ENCODE data around the gene APMAP. TPM values are rescaled to one million over a fixed set of nuclear protein-coding genes. Genes with fewer than 3 reads are reported as not detected.

Gene APMAP
- total RNA-seq, 2 experiments from 2014 or later, result 27.7 to 28.0 TPM

DNA sequence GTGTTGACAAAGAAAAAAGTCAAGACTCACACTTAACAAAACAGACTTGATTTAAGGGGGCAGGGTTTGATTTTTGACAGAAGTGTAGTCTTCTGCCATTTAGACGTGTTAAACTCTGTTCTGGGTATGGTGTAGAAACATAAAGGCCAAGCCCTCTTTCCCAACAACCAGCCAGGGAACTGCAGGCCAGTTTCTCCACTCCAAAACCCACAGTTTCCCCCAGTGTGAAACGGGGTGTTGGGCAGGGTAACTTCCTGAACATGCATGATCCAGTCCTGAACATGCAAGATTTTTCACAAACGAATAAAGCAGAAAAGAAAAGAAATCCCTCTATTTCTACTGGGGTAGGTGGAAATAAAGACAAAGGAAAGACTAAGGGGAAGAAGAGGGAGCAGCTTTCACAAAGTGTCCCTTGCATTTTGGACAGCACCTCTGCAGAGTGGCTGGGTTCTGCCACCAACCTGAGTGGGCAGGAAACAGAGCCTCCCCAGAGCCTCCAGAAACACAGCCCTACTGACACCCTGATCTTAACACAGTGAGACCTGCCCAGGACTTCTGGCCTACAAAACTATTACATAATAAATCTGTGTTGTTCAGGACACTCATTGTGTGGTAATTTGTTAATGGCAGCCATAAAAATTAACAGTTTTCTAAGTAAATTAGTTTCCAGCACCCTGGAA, 7.5 kb downstream of the APMAP start:
- TF ChIP-seq, protein P1, sequence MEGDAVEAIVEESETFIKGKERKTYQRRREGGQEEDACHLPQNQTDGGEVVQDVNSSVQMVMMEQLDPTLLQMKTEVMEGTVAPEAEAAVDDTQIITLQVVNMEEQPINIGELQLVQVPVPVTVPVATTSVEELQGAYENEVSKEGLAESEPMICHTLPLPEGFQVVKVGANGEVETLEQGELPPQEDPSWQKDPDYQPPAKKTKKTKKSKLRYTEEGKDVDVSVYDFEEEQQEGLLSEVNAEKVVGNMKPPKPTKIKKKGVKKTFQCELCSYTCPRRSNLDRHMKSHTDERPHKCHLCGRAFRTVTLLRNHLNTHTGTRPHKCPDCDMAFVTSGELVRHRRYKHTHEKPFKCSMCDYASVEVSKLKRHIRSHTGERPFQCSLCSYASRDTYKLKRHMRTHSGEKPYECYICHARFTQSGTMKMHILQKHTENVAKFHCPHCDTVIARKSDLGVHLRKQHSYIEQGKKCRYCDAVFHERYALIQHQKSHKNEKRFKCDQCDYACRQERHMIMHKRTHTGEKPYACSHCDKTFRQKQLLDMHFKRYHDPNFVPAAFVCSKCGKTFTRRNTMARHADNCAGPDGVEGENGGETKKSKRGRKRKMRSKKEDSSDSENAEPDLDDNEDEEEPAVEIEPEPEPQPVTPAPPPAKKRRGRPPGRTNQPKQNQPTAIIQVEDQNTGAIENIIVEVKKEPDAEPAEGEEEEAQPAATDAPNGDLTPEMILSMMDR (conservative IDR thresholded peaks at IDR 0.05; ENCODE audit: low read length), result no peak
- TF ChIP-seq EZH2phosphoT487 (IDR thresholded peaks at IDR 0.05; ENCODE audit: borderline replicate concordance, low read depth, low read length), result no peak
- no peak for DNase-seq (ENCODE audit: low spot score)
- no peak overlapping the region for H3K4me3 ChIP-seq (ENCODE audit: low read depth, low read length, poor library complexity, severe bottlenecking)
- BruUV-seq (replicated peaks), result no TSS peak
- peaks cover 53% of the 10 kb centered on the region for H3K36me3 ChIP-seq (ENCODE audit: insufficient read depth, low read length)
- H2AFZ ChIP-seq (ENCODE audit: low read length), result no peak overlapping the region
- POLR2A ChIA-PET, result no interaction called here
- no peaks in the 10 kb centered on the region for H3K9me3 ChIP-seq (ENCODE audit: low read length)
- H4K20me1 ChIP-seq (ENCODE audit: insufficient read depth, low read length), result peaks cover 6% of the 10 kb centered on the region; the same call in 1 of the 2 replicates
- H3K9me2 ChIP-seq (ENCODE audit: insufficient read depth, low read length), result no peaks in the 10 kb centered on the region
- H3K4me2 ChIP-seq (ENCODE audit: low read length), result no peak overlapping the region
- no peaks in the 10 kb centered on the region for H3K4me1 ChIP-seq (ENCODE audit: insufficient read depth, low read length, poor library complexity, severe bottlenecking)
- CTCF ChIA-PET (ENCODE audit: unreplicated experiment), result no interaction called here
- H3K79me2 ChIP-seq (ENCODE audit: insufficient read depth, low read depth, low read length), result peaks cover 3% of the 10 kb centered on the region; the same call in 1 of the 2 replicates
- intact Hi-C loops (cut with micrococcal nuclease; ENCODE audit: unreplicated experiment), result no loop called here
- H3K27ac ChIP-seq (ENCODE audit: low read depth, low read length, poor library complexity, severe bottlenecking), result no peak overlapping the region

DNA sequence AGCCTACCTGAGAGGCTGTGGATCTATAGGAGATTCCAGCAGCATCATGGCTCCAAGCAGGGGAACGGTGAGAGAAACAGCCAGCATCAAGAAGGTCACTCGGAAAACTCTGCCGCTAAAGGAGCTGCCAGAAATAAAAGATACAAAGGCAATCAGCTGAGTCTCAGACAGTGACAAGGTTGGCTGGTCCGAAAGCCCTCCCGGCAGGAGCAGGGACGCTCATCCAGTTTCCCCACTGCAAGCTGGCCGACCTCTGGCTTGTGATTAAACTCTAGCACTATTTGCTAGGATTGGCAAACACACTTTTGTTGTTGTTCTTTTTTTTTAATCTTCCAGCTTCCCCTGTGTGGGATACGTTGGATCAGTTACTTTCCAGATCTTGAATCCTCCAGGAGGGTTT, 8.7 kb downstream of the APMAP start:
- intact Hi-C loops (cut with micrococcal nuclease; ENCODE audit: unreplicated experiment), result no loop called here
- Histone ChIP-seq H3K4me1 (ENCODE audit: insufficient read depth, low read length, poor library complexity, severe bottlenecking) (no peaks in the 10 kb centered on the region), H3K4me2 (ENCODE audit: low read length) (no peak overlapping the region), H3K4me3 (ENCODE audit: low read depth, low read length, poor library complexity, severe bottlenecking) (no peak overlapping the region), H3K9me2 (ENCODE audit: insufficient read depth, low read length) (no peaks in the 10 kb centered on the region), H3K27ac (ENCODE audit: low read depth, low read length, poor library complexity, severe bottlenecking) (no peak overlapping the region), H2AFZ (ENCODE audit: low read length) (no peak overlapping the region), H3K79me2 (ENCODE audit: insufficient read depth, low read depth, low read length) (no peaks in the 10 kb centered on the region), H3K9me3 (ENCODE audit: low read length) (no peaks in the 10 kb centered on the region), H4K20me1 (ENCODE audit: insufficient read depth, low read length) (peaks cover 6% of the 10 kb centered on the region; the same call in 1 of the 2 replicates), H3K36me3 (ENCODE audit: insufficient read depth, low read length) (peaks cover 63% of the 10 kb centered on the region)
- no TSS peak for BruUV-seq (replicated peaks)
- ChIA-PET CTCF (ENCODE audit: unreplicated experiment) (no interaction called here), POLR2A (no interaction called here)
- DNase-seq (ENCODE audit: low spot score), result no peak
- TF ChIP-seq, protein P1 (conservative IDR thresholded peaks at IDR 0.05; ENCODE audit: low read length), result no peak
- no peak for TF ChIP-seq EZH2phosphoT487 (IDR thresholded peaks at IDR 0.05; ENCODE audit: borderline replicate concordance, low read depth, low read length)

DNA sequence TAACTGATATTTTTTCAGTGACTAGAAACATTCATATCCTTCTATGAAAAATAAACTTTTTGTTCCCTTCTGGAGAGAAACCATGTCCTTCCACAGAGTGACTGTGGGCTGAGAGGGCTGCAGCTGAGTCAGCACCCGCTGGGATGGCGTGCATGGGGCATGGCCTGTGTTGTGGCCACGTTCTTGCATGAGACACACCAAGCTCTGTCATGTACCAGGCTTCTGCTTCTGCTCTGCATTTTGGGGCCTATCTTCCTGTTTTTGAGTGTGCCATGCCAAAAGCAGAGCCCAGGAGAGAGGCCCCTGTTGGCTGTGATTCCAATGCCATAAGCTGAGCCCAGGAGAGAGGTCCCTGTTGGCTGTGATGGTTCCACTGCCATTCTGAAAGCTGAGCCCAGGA, 10.8 kb downstream of the APMAP start:
- no peak overlapping the region for H3K27ac ChIP-seq (ENCODE audit: low read depth, low read length, poor library complexity, severe bottlenecking)

More for the DNA sequence above, 10.8 kb downstream of the APMAP start:
- ChIA-PET POLR2A (no interaction called here), CTCF (ENCODE audit: unreplicated experiment) (no interaction called here)
- no peak overlapping the region for H3K4me3 ChIP-seq (ENCODE audit: low read depth, low read length, poor library complexity, severe bottlenecking)
- intact Hi-C loops (cut with micrococcal nuclease; ENCODE audit: unreplicated experiment), result no loop called here
- H3K4me1 ChIP-seq (ENCODE audit: insufficient read depth, low read length, poor library complexity, severe bottlenecking), result no peaks in the 10 kb centered on the region
- no peaks in the 10 kb centered on the region for H3K79me2 ChIP-seq (ENCODE audit: insufficient read depth, low read depth, low read length)
- no peaks in the 10 kb centered on the region for H3K9me2 ChIP-seq (ENCODE audit: insufficient read depth, low read length)
- no peak overlapping the region for H3K4me2 ChIP-seq (ENCODE audit: low read length)
- no TSS peak for BruUV-seq (replicated peaks)
- no peak overlapping the region for H2AFZ ChIP-seq (ENCODE audit: low read length)
- H3K9me3 ChIP-seq (ENCODE audit: low read length), result no peaks in the 10 kb centered on the region
- no peak for TF ChIP-seq EZH2phosphoT487 (IDR thresholded peaks at IDR 0.05; ENCODE audit: borderline replicate concordance, low read depth, low read length)
- TF ChIP-seq, protein P1 (conservative IDR thresholded peaks at IDR 0.05; ENCODE audit: low read length), result no peak
- H4K20me1 ChIP-seq (ENCODE audit: insufficient read depth, low read length), result peaks cover 2% of the 10 kb centered on the region; the same call in 1 of the 2 replicates
- peaks cover 70% of the 10 kb centered on the region for H3K36me3 ChIP-seq (ENCODE audit: insufficient read depth, low read length)
- DNase-seq (ENCODE audit: low spot score), result no peak
